Measurements from ENCODE around the gene LYPD6.
"Not testable (repeated sequence)": the region's sequence is repeated elsewhere in the genome, so short reads cannot be mapped to it uniquely, and the experiment has no call there.

The LYPD6 gene, protein sequence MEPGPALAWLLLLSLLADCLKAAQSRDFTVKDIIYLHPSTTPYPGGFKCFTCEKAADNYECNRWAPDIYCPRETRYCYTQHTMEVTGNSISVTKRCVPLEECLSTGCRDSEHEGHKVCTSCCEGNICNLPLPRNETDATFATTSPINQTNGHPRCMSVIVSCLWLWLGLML

DNA sequence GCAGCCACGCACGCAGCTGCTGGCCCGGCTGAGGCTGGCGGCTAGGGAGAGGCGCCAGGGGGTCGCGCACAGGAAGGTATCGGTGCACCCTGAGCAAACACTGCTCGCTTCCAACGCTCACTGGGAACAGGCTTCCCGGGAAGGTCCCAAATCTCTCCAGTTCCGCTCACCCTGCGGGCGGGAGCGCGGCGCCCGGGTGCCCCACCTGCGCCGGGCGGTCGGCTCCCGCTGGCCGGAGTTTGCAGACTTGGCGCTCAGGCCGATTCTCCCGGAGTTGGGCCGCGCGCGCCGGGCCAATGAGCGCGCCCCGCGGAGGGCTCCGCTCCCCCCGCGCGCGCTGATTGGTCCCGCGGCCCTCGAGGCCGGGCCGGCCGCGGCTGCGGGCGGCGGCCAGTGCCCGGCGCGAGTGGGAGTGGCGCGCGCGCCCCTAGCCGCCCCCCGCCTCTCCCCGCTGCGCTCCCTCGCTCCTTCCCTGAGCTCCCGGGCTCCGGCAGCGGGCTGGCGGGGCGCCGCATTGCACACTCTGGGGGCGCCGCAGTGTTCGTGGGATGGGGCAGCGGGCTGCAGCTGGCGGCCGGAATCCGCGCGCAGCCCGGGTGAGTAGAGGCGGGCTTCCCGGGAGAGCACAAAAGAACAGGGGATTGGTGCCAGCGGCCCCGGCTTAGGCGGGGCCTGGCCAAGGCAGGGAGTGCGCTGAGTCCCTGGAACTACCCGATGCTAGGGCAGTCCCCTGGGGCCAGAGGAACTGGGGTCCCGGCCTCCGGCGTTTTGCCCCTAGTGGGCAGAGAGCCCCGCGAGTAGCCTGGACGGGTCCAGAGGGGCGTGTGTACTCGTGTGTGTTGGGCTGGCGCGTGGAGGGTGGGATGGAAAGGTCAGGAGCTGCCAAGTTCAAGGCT, at the start of gene LYPD6:
TSS of gene LYPD6 (plus strand) at position 461 of the 896 bp plus-strand sequence. CDS start 107,122 bp downstream, outside the sequence.
- no peak for FAIRE-seq
- DNase-seq (ENCODE audit: low spot score), result peak; percentile 32

DNA sequence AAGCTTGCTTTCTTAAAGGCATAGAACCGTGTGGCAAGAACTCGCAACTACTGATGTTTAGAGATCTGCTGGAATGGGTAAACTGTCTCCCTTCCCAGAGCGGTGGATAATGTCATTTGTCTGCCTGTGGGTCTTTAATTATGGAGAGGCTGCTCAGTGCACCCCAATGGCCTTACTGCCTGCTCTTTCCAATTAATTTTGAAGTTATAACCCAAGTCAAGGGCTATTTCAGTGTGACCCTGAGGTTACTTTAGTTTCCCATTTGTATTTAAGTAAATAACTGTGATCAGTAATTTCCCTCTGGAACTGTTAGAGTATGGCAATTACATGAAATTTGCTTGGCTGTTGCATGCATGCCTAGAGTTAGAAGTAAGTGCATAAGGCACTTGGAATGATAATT, 48.9 kb upstream of the LYPD6 start:
- DNase-seq (ENCODE audit: low spot score) (no peak), FAIRE-seq (no peak)

DNA sequence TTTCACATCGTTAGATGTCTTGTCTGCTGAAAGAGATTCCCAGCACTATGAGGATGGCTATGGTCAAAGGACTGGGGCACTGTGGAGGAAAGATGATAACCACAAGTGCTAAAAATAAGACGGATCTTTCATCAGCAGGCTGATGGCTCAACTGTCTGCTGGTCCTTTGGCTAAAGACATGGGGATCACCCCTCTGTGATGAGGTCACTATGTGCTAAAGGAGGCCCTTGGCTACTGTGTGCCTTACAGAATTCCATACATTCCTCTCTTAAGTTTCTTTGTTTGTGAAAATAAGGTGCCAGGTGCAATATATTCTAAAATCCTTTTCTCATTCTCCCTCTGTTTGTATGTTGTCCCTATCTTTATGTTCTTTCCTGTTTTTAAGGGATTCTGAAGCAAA, 39.7 kb upstream of the LYPD6 start:
- FAIRE-seq (no peak), DNase-seq (ENCODE audit: low spot score) (no peak)

DNA sequence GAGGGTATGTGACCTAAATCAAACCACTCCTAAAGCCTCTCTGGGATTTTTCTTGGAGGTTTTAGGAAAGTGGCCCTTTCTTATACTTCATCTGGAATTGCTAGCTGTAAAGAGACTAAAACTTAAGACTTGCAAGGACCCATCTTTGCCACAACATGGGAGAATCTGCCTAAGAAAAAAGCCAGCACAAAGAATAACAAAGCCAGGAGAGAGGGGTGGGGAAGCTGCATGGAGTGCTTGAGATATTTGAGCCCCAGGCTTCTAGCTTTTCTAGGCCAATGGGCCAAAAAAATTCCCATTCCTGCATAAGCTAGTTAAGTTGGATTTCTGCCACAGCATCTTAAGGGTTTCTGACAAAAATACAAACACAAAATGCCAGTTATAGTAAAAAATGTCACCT, 38.5 kb upstream of the LYPD6 start:
- DNase-seq (ENCODE audit: low spot score), result no peak
- FAIRE-seq, result no peak

DNA sequence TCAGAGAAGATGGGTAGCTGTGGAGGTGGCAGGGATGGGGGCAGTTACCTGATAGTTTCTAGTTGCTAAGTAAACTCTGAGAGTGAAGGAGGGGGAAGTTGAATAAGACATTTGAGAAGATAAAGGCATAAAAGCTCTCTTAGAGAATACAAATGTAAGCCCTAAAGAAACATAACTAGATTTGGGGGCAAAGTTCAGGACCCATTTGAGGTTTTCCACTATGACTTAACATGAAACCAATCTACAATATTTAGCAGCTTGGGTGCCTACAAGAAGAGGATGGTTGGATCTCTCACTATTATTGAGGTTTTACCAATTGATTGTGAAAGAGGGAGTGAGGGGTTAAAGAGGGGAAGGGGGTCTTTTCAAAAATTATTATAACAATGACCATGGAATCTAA, 34.4 kb upstream of the LYPD6 start:
- DNase-seq (ENCODE audit: low spot score), result no peak
- no peak for FAIRE-seq

DNA sequence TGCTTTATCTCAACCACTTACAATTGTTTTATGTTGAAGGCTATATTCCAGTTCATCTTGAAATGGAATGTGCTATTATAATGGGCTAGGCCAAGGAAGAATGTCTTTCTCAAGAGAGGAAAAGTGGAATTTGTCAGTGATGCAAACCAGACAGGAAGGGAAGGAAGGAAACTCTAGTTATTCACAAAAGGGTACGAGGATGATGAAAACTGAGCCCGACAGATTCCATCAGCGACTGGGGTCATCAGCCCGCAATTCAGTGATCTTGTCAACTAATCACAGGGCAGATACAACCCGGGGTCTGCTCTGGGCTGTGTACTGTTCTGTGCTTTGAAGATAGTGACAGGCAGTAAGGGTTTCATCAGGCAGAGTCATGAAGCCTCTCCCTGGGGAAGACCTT, 23.4 kb upstream of the LYPD6 start:
- FAIRE-seq (no peak), DNase-seq (ENCODE audit: low spot score) (no peak)

DNA sequence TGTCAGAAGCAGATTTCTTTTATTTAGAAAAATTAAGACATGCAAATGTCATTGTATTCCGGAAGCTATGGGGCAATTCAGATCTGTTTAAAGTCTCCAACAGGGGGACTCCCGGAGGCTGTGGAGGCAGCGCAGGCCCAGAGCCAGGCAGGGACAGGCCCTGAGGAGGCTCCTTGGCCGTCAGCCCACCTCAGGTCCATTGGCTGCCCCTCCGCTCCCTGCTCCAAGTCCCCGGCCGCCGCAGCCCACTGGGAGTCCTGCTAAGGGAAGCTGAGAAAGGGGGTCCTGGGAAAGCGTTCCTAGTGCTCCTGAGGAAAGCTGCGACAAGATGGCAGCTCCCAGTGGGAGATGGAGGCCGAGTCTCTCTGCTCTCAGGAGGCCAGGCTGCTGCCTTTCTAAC, 20.0 kb upstream of the LYPD6 start:
- DNase-seq (ENCODE audit: low spot score) (no peak), FAIRE-seq (no peak)

DNA sequence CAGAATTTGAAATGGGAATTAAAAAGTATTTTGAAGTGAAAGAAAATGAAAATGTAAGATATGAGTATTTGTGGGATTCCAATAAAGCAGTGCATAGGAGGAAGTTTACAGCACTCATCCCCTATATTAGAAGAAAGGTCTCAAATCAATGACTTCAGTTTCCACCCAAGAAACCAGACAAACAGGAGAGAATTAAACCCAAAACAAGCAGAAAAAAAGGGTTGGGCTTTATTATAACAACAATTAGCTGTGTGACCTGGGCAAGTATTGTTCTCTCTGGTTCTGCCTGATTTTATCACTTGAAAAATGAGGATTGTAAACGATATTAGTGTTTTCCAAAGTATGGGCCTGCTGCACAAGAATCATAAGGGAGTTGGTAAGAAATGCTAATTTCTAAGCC, 18.3 kb upstream of the LYPD6 start:
- DNase-seq (ENCODE audit: low spot score) (no peak), FAIRE-seq (no peak)

DNA sequence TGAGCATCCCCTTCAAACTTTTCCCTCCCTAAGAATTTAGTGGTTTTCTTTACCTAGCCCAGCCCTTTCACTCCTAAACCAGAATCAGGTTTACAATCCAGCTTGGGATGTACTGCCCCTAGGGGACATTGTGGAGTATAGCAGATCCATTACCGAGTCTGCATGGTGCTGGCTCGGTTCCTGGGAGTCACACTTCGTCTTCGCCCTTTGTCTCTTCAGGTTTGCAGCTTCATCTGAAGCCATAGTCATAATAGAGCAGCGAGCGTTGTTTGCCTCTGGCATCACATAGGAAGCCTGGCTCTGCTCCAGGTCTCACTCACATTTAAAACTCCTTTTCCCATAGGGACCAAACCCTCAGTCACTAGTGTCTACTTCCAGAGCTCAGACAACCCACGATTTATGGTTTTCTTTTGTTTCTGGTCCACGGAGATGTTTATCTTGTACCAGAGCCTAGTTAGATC, 16.8 kb upstream of the LYPD6 start:
- FAIRE-seq (no peak), DNase-seq (ENCODE audit: low spot score) (peak; percentile 14)

DNA sequence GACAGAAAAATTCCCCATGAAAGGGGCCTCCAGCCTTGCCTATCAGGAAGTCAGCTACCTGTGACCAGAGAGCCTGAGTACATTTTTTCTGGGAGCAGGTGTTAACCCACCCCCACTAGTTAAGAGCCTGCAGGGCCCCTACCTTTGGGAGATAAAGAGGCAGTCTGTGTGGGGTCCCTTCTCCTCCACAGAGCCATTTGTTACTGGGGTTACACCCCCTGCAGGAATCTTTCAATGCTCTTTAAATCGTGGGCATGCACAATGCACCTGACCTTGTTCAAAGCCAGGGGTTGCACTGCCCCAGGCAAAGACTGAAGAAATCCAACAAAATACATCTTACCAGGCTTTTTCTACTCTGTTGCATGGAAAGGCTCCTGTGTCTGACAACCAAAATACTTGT, 15.7 kb upstream of the LYPD6 start:
- no peak for DNase-seq (ENCODE audit: low spot score)
- FAIRE-seq, result no peak

DNA sequence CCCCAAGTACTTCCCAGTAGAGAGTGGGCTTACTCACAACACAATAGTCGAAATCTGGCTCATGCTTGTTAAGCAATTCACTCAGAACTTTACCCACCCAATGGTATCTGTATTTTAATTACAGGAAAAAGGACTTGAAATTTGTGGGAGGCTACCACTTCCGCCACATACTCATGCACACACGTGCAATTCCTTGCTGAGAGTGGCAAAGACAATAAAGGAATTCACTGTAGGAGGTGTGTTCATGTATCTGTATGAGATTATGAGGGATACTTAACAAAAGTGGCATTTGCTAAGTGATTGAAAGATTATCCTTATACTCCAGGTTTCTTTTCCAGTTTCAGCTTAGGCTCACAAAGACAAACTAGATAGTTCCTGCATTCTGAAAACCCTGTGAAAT, 14.9 kb upstream of the LYPD6 start:
- DNase-seq (ENCODE audit: low spot score) (no peak), FAIRE-seq (no peak)

DNA sequence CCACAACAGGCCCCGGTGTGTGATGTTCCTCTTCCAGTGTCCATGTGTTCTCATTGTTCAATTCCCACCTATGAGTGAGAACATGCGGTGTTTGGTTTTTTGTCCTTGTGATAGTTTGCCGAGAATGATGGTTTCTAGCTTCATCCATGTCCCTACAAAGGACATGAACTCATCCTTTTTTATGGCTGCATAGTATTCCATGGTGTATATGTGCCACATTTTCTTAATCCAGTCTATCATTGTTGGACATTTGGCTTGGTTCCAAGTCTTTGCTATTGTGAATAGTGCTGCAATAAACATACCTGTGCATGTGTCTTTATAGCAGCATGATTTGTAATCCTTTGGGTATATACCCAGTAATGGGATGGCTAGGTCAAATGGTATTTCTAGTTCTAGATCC, 11.8 kb upstream of the LYPD6 start:
- FAIRE-seq; DNase-seq (ENCODE audit: low spot score): not testable (repeated sequence)

DNA sequence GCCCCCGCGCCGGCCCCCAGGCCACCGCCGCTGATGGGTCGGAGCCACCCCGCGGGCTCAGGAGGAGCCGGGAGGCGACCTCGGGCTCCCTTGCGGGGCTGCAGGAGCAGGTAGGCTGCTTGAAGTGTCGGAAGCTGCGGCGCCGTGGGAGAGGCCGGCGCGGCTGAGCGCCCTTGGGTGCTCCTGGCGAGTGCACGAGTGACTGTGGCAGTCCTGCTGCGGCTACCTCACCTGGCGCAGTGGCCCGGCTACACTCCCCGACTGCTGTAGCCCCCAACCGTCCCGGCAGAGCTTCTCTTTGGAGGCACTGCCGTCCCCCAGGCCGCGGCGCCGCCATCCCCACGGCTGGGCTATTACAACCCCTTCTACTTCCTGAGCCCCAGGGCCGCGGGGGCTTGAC, 10.0 kb upstream of the LYPD6 start:
- FAIRE-seq (no peak), DNase-seq (ENCODE audit: low spot score) (no peak)

DNA sequence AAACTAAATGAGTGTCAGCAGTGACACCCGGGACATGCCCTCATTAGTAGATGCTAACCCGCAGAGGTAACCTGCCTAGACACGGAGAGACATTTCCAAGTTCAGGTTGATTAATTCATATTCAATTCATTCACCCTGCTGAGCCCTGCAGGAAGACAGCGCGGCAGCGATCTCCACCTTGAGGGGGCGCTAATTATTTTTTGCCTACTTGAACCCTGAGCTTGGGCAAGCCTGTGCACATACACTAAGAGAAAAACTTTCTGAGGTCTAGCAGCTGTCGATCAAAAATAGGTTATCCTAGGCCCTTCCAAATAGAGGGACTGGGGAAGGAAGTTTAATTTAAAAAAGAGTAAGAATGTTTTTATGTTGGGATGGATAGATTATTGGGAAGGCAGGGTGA, 1.3 kb upstream of the LYPD6 start:
- DNase-seq (ENCODE audit: low spot score), result no peak
- FAIRE-seq, result no peak

DNA sequence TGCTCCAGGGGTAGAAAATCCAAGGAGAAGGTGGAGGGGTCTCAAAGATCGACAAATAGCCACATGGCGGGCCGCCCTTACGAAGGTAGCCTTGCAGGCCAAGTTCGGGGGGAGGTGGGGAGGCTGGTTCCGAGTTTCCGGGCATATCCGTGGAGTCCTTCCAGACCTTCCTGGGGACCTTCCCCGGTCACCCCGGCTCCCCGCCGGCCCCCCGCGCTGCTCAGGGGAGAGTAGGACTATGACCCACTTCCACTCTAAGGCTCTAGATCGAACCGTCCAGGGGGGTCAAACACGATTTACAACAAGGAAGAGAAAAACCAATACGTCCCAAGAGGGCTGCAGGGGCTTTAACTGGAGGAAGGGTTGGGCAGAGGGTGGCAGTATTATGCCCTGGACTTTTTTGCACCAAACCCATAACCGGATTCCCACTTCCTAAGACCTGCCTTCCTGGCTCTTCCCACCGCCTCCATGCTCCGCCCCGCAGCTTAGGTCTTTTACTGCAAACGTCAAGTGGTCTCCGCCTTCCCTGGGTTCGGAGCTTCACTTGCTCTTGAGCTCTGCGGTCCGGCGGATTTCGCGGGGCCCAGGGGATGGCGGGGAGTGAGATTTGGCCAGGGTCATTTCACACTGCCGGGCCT, 779 bp upstream of the LYPD6 start:
- DNase-seq (ENCODE audit: low spot score) (peak; percentile 50), FAIRE-seq (no peak)

DNA sequence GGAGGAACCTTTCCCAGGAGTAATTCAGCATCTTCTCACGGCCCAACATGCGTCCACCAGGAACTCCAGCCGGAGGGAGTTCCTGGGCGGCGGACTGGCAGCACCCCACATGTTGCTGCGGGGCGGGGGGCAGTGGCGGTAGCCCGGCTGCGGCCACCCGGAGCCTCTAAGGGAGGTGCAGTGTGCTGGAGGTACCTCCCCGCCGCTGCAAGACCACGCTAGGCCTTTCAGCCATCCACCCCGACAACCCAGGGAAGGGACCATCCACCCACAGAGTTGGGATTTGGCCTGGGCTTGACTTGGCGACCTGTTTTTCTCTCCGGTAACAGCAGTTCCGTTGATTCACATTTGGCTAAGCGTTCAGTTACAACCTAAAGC, 625 bp downstream of the LYPD6 start:
- no peak for FAIRE-seq
- DNase-seq (ENCODE audit: low spot score), result no peak

DNA sequence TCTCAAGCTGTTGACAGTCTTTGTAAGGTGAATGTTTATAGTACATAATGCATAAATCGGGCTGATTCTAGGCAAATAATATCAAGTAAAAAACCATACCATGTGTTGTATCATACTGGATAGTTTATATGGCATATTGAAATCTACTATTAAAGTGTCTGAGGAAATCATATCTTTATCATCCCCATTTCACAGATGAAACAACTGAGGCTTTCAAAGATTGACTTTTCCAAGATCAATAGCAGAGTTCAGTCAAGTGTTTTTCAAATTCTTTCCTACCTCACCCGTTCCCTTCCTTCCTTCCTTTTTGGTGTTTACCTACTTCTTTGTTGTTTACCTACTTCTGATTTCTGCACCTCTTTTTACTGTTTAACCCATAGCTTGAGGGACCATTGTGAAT, 2.0 kb downstream of the LYPD6 start:
- DNase-seq (ENCODE audit: low spot score), result no peak
- FAIRE-seq, result no peak

DNA sequence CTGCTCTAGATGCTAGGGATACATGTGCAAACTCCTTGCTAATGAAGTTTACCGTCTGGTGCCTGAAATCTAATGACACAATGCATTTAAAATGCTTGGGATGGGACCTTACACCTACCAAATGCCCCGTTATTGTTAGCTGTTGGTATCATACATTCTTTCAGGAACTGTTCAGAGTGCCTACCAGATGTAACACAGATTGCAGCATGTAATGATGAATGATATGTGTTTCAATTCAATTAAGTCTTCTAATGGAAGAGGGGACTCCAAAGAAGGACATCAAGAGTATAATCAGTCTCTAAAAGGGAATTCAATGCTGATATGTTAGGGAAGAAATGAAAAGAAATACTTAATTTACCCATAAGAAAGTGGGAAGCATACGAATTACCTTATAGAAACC, 3.2 kb downstream of the LYPD6 start:
- DNase-seq (ENCODE audit: low spot score), result no peak
- no peak for FAIRE-seq

DNA sequence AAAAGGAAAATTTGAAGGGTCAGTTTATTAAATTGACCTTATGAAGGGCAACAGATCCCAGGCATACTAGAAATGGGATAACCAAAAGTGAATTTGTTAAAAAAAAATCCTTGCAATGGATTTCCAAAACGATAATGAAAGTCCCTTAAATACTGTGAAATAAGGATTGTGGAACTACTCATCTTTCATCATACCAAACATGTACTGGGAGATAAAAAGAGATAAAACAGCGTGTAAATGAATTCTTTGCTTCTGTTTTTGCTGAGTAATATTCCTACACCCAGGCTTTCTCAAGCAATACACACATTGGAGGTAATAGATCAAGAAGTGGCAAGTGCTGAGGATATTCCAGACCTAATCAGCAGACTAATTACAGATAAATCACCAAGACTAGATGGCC, 3.8 kb downstream of the LYPD6 start:
- DNase-seq (ENCODE audit: low spot score) (no peak), FAIRE-seq (no peak)

DNA sequence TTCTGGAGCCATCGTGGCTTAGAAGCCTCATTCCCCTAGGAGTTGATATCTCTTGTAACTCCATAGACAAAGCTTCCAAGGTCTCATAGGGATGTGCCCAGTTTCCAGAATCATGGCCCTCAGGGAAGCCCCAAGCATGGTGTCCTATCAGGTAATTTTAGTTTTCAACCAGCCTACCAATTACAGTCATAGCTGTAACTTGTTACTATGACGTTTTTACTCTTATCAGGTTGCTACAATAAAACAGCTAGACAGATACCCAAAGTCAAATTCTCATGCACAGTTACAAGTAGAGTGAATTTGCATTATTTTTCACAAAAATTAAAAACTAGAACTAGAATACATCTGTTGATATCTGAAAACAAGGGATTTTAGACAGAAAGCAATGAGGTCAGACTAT, 8.9 kb downstream of the LYPD6 start:
- DNase-seq (ENCODE audit: low spot score), result no peak
- FAIRE-seq, result no peak

DNA sequence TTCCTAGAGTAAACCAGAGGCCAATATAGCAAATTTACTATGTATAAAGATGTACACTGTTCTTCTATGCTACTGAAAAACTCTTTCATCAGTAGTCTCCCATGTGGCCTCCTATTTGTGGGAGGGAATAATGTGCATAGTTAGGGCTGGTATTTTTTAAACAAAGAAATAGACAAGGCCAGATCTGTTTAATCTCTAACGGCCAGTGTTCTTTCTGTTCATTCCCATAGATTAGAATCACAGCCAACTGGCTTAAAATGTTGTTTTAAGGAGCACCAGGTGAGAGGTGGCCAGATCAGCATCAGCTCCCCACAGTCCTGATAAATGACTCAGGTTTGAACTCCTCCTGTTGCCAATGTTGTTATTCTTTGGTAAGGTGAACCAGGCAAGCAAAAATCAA, 12.1 kb downstream of the LYPD6 start:
- FAIRE-seq, result no peak

DNA sequence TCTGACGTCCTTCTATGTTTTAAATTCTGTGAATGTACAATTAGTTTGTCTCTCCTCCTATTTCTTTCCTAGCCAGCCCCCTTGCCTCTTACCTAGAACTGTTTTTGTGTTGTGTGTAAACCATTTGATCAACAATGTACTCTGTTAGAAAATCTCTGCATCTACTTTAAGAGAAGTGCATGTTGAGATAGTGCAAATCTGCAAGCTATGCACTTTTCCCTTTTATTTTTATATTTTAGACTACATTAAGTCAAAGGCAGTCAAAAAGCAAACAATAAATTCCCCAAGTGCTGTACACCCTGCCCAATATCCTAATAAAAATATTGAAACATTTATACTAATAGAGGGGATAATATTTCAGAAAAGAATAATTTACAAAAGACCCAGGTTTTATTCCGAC, 13.7 kb downstream of the LYPD6 start:
- no peak for DNase-seq (ENCODE audit: low spot score)
- no peak for FAIRE-seq

More for the DNA sequence above, 12.1 kb downstream of the LYPD6 start:
- DNase-seq (ENCODE audit: low spot score), result no peak

DNA sequence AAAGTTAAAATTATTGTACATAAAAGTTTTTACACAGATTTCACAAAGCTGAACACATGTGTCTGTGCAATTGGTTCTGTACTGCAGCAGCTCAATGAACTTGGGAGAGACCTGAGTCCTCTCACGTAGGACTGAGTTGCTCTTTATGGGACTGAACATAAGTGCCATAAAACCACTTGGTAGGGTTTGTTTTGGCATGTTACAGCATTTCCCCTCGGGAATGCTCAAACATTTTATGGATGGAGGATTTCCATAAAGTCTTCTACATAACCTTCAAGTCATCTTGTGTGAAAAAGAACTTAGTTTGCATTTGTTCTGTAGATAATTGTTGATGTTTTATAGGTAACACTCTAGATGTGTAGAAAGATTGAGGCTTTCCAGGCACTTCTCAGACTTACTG, 15.9 kb downstream of the LYPD6 start:
- FAIRE-seq, result no peak
- DNase-seq (ENCODE audit: low spot score), result no peak

Measured in RCC 7860 (cell line).